Measurements from ENCODE around the gene CRMP1. TPM values are rescaled to one million over a fixed set of nuclear protein-coding genes. Genes with fewer than 3 reads are reported as not detected.

Gene CRMP1
- total and polyA plus RNA-seq, 2 of the 8 experiments (the other 6 are each of a cell fraction or from before 2014, with no cell fraction given), result 120 to 131 TPM

- Histone ChIP-seq H3K9me3 (ENCODE audit: insufficient read depth in 2 of 2, low read depth in 1 of 2, low read length in 1 of 2) (no peaks in the 10 kb centered on the region; a peak in 1 of 4 replicates), H2BK12ac (ENCODE audit: low read depth, low read length) (no peak overlapping the region), H3K4me2 (ENCODE audit: insufficient read depth in 1 of 2, low read depth in 2 of 2, low read length in 2 of 2) (no peak overlapping the region), H3K4me1 (replicated peaks in 1 of 4; ENCODE audit: control insufficient read depth in 3 of 4, insufficient read depth in 4 of 4, low read length in 3 of 4) (no peaks in the 10 kb centered on the region), H3K79me1 (ENCODE audit: low read depth, low read length) (no peaks in the 10 kb centered on the region), H2BK120ac (replicated peaks; ENCODE audit: low read depth, low read length) (no peak overlapping the region), H2BK20ac (ENCODE audit: low read length) (no peak overlapping the region), H3K18ac (ENCODE audit: extremely low read depth, low read length) (no peak overlapping the region), H4K5ac (ENCODE audit: insufficient read length, low read depth, low read length) (no peak overlapping the region), H4K8ac (ENCODE audit: extremely low read depth, insufficient read depth, low read length) (no peak overlapping the region), H4K91ac (replicated peaks; ENCODE audit: insufficient read length, low read length) (no peak overlapping the region), H3K23ac (ENCODE audit: insufficient read length) (no peak overlapping the region), H3K27ac (ENCODE audit: low read depth, low read length) (no peak overlapping the region), H2BK15ac (ENCODE audit: low read length) (no peak overlapping the region), H3K4ac (replicated peaks; ENCODE audit: insufficient read length, low read depth, low read length) (no peak overlapping the region), H2AFZ (ENCODE audit: low read length) (no peak overlapping the region), H2AK5ac (ENCODE audit: low read depth, low read length) (no peak overlapping the region), H4K20me1 (replicated peaks in 1 of 2; ENCODE audit: control insufficient read depth in 1 of 2, insufficient read depth in 2 of 2, low read length in 2 of 2) (no peaks in the 10 kb centered on the region), H2BK5ac (ENCODE audit: low read depth, low read length) (no peak overlapping the region), H3K14ac (ENCODE audit: insufficient read length) (no peak overlapping the region), H3K27me3 (replicated peaks in 1 of 4; ENCODE audit: control insufficient read depth in 3 of 4, extremely low read depth in 1 of 4, insufficient read depth in 3 of 4, low read length in 3 of 4) (no peaks in the 10 kb centered on the region), H3K79me2 (ENCODE audit: control insufficient read depth in 1 of 2, insufficient read depth in 2 of 2, low read length in 2 of 2) (no peaks in the 10 kb centered on the region), H3K23me2 (ENCODE audit: low read depth, low read length) (no peaks in the 10 kb centered on the region), H3K36me3 (ENCODE audit: control insufficient read depth in 2 of 4, insufficient read depth in 4 of 4, low read length in 3 of 4) (peaks cover 0 to 7% (median 2%) of the 10 kb centered on the region in 4 experiments; a peak in 5 of 8 replicates), H3K56ac (replicated peaks; ENCODE audit: insufficient read length, low read depth, low read length) (no peak overlapping the region), H3K4me3 (ENCODE audit: extremely low read depth in 1 of 4, insufficient read depth in 2 of 4, low read depth in 3 of 4, low read length in 4 of 4) (no peak overlapping the region), H3K9ac (replicated peaks in 1 of 4; ENCODE audit: extremely low read depth in 1 of 4, low read depth in 3 of 4, low read length in 3 of 4) (no peak overlapping the region)
- TF ChIP-seq NANOG (IDR thresholded peaks at IDR 0.05; ENCODE audit: insufficient read depth, low read depth, low read length, poor library complexity, severe bottlenecking), result no peak
- no peak for TF ChIP-seq EGR1 (IDR thresholded peaks at IDR 0.05; ENCODE audit: borderline replicate concordance, low read depth, low read length)
- CTCF ChIA-PET (ENCODE audit: partially characterized antibody), result interaction anchor here (1.1 to 2.3 kb wide), 5 partner anchors 12 to 392 kb away, joined by 3 to 14 read pairs (median 5); no protein-coding TSS in a partner anchor
- FAIRE-seq (no peak), DNase-seq (ENCODE audit: low read depth in 1 of 2, low spot score in 2 of 2) (no peak)
- WGBS, 2 experiments (ENCODE audit: extremely low coverage in 1 of 2, insufficient coverage in 1 of 2, insufficient read length in 1 of 2, insufficient replicate concordance in 2 of 2, low coverage in 1 of 2, low lambda C conversion rate in 2 of 2, missing lambda C conversion rate in 1 of 2), result 96% methylated on average over 3 of the region's 3 CpGs; no CpG with 5 or more reads in 1 of the 2 experiments
- POLR2A ChIA-PET (ENCODE audit: partially characterized antibody), result interaction anchor here (1.1 kb wide), 1 partner anchor 41 kb away, joined by 3 read pairs; no protein-coding TSS in a partner anchor
Observed at GRCh38 chr4:5791654-5792053, 101.2 kb downstream of the CRMP1 start.

Measured in H1 (cell line).